Measurements from ENCODE around the gene THSD4. TPM values are rescaled to one million over a fixed set of nuclear protein-coding genes. Genes with fewer than 3 reads are reported as not detected.
A peak's percentile ranks its signal among the peaks of the same experiment; 100 is the strongest.

THSD4 gene
- polyA plus RNA-seq, 2 of the 4 experiments (the other 2 are of a cell fraction) = 15.8 to 40.7 TPM

- Histone ChIP-seq H3K27ac (peak overlapping the region; percentile 55 to 62), H3K4me2 (peak overlapping the region; percentile 57), H3K9me3 (no peaks in the 10 kb centered on the region), H3K4me3 (no peak overlapping the region), H3K4me1 (peaks cover 24% of the 10 kb centered on the region)
- ATAC-seq (peak; percentile 81 to 90), FAIRE-seq (peak; percentile 91), DNase-seq (ENCODE audit: low read depth in 1 of 2, low spot score in 1 of 2) (peak; percentile 40 to 83)
- CTCF ChIA-PET = interaction anchor here (0.7 to 2.2 kb wide), 20 partner anchors 11 to 229 kb away, joined by 3 to 8 read pairs (median 3); no protein-coding TSS in a partner anchor
- TF ChIP-seq CEBPB (IDR thresholded peaks at IDR 0.05) (no peak), FOSL2 (IDR thresholded peaks at IDR 0.05) (no peak), FOSL2 (CRISPR knock-in tag; IDR thresholded peaks at IDR 0.05) (peak; percentile 28; the same call in 1 of the 2 replicates), REST (IDR thresholded peaks at IDR 0.05) (no peak), ZC3H11A (IDR thresholded peaks at IDR 0.05) (no peak), PHF8 (IDR thresholded peaks at IDR 0.05; ENCODE audit: borderline replicate concordance, low read depth) (no peak), RAD21 (conservative IDR thresholded peaks at IDR 0.05 in 1 of 2, IDR thresholded peaks at IDR 0.05 in 1 of 2) (peak in 1 of 2 experiments; percentile 28; a peak in 1 of 5 replicates), EHMT2 (IDR thresholded peaks at IDR 0.05; ENCODE audit: low read depth) (no peak), ESRRA (IDR thresholded peaks at IDR 0.05; ENCODE audit: borderline replicate concordance, low read length) (peak; percentile 34; the same call in 1 of the 2 replicates), CTCF (IDR thresholded peaks at IDR 0.05) (peak; percentile 26; the same call in 1 of the 3 replicates), JUN (IDR thresholded peaks at IDR 0.05) (peak in 1 of 2 experiments; percentile 34; a peak in 1 of 5 replicates), MAX (IDR thresholded peaks at IDR 0.05) (peak; percentile 15; the same call in 1 of the 2 replicates), USF2 (IDR thresholded peaks at IDR 0.05) (no peak), EP300 (IDR thresholded peaks at IDR 0.05) (peak in 1 of 2 experiments; percentile 28; a peak in 1 of 5 replicates), HES2 (IDR thresholded peaks at IDR 0.05) (no peak), SMC3 (IDR thresholded peaks at IDR 0.05) (0 out of 3 replicates have a peak, but pooled peaks have one; percentile 18), MAFK (IDR thresholded peaks at IDR 0.05; ENCODE audit: partially characterized antibody) (peak; percentile 100), JUNB (IDR thresholded peaks at IDR 0.05) (peak; percentile 38; the same call in 1 of the 2 replicates), KDM5A (IDR thresholded peaks at IDR 0.05) (no peak)
- POLR2A ChIA-PET = no interaction called here
- WGBS (ENCODE audit: missing lambda C conversion rate) = 38% methylated on average over 5 of the region's 5 CpGs
Observed at GRCh38 chr15:71572452-71573053, 457.3 kb downstream of the THSD4 start.

- Histone ChIP-seq H3K27ac (no peak overlapping the region), H3K9me3 (no peaks in the 10 kb centered on the region), H3K4me3 (no peak overlapping the region), H3K4me1 (peaks cover 24% of the 10 kb centered on the region), H3K4me2 (no peak overlapping the region)
- 89% methylated on average over 2 of the region's 2 CpGs for WGBS (ENCODE audit: missing lambda C conversion rate)
- ChIA-PET POLR2A (no interaction called here), CTCF (interaction anchor here (0.8 to 1.5 kb wide), 7 partner anchors 19 to 197 kb away, joined by 3 to 4 read pairs (median 3); no protein-coding TSS in a partner anchor)
- ATAC-seq (no peak), DNase-seq (ENCODE audit: low read depth in 1 of 2, low spot score in 1 of 2) (no peak), FAIRE-seq (peak; percentile 46)
- TF ChIP-seq HMGXB4 (CRISPR knock-in tag; IDR thresholded peaks at IDR 0.05; ENCODE audit: borderline replicate concordance) (no peak), MAZ (IDR thresholded peaks at IDR 0.05; ENCODE audit: borderline replicate concordance, low read depth, low read length) (no peak), RNF2 (IDR thresholded peaks at IDR 0.05; ENCODE audit: borderline replicate concordance, low read depth) (no peak), ZFP36 (IDR thresholded peaks at IDR 0.05; ENCODE audit: borderline replicate concordance, partially characterized antibody) (no peak), SREBF2 (IDR thresholded peaks at IDR 0.05) (no peak), CTCF (IDR thresholded peaks at IDR 0.05) (no peak), HDAC2 (IDR thresholded peaks at IDR 0.05) (no peak), CEBPB (IDR thresholded peaks at IDR 0.05) (no peak)
Observed at GRCh38 chr15:71573599-71573998, 458.3 kb downstream of the THSD4 start.

Data from A549 (cell line).